T-helper 2 cell treated with Interferon-gamma antibody and Interleukin-4, amounts not matched to agents 5 μg/mL and 100 μg/mL, for 36 hours (primary cell): ENCODE data around the gene DGLUCY.
"Not testable (repeated sequence)": the region's sequence is repeated elsewhere in the genome, so short reads cannot be mapped to it uniquely, and the experiment has no call there.

ENCODE experiments used
- DNase-seq: peaks from one replicate; pipeline ENCODE4 v3.0.0; 2021; ENCODE audit warnings: low spot score
- H3K27ac Mint-ChIP-seq: one replicate; pipeline ENCODE4 v1.8.0; 2021; ENCODE audit warnings: mild to moderate bottlenecking, mixed read lengths
- H3K27me3 Mint-ChIP-seq: one replicate; pipeline ENCODE4 v1.8.0; 2021; ENCODE audit warnings: low read depth, mixed read lengths
- H3K36me3 Mint-ChIP-seq: one replicate; pipeline ENCODE4 v1.8.0; 2021; ENCODE audit warnings: low read depth, mixed read lengths
- H3K4me1 Mint-ChIP-seq: one replicate; pipeline ENCODE4 v1.8.0; 2021; ENCODE audit warnings: low read depth, mixed read lengths
- H3K4me3 Mint-ChIP-seq: one replicate; pipeline ENCODE4 v1.8.0; 2022; ENCODE audit warnings: mild to moderate bottlenecking, moderate library complexity, mixed read lengths
- H3K9me3 Mint-ChIP-seq: one replicate; pipeline ENCODE4 v1.8.0; 2021; ENCODE audit warnings: mixed read lengths

The DGLUCY gene

DNA sequence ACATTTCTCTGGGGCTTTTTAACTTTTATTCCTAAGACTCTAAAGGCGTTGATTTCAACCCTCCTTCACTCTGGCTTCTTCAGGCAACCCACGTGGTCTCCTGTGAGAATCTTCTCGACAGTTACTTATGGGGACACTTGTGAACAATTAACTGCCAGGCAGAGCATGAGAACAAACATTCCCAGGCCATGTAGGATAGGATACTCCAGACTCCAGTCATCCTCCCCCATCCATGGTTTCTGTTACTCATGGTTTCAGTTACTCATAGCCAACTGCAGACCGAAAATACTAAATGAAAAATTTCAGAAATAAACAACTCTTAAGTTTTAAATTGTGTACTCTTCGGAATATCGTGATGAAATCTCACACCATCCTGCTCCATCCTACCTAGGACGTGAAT, 111.2 kb downstream of the DGLUCY start:
- Mint-ChIP-seq H3K27me3 (no peaks in the 10 kb centered on the region), H3K27ac (peak overlapping the region; percentile 99), H3K4me1 (peaks cover 80% of the 10 kb centered on the region), H3K4me3 (peak overlapping the region; percentile 92), H3K9me3 (no peaks in the 10 kb centered on the region), H3K36me3 (peaks cover 69% of the 10 kb centered on the region)
- DNase-seq: no peak

DNA sequence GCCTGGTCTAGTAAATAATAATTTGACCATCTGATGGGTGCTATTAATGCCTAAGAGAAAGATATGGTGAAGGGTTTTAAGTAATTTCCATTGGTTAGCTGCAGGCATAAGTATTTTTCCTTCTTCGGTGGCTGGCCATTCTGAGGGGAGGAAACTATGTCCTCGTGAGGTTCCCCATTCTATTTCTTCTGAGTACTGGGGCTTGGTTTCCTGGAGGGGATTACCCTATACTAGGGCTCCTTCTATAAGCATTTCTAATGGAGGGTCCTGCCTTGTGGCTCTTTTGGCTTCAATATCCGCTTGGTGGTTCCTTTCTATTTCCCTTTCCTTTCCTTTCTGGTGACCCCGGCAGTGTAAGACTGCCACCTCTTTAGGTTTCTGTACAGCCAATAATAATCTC, 112.5 kb downstream of the DGLUCY start:
- Mint-ChIP-seq H3K4me3 (peak overlapping the region; percentile 92), H3K4me1 (peaks cover 86% of the 10 kb centered on the region), H3K36me3 (peaks cover 71% of the 10 kb centered on the region), H3K27ac (peak overlapping the region; percentile 99)
- not testable (repeated sequence) for DNase-seq, H3K27me3 Mint-ChIP-seq, H3K9me3 Mint-ChIP-seq

DNA sequence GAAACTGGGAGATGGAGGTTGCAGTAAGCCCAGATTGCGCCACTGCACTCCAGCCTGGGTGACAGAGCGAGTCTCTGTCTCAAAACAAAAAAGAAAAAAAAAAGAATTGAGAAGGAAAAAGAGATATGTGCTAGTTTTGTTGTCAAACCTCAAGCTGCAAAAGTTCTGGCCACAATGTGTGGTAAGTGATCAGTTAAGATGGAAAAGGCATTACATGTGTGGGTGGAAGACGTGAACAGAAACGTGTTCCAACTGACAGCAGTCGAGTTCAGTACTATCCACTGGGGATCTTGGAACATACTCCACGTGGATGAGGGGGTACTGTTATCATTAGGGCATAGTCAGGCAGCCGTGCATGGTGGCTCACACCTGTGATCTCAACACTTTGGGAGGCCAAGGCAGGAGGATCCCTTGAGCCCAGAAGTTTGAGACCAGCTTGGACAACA, 113.3 kb downstream of the DGLUCY start:
- DNase-seq: peak; percentile 75
- Mint-ChIP-seq H3K36me3 (peaks cover 70% of the 10 kb centered on the region), H3K4me3 (peak overlapping the region; percentile 92), H3K27ac (peak overlapping the region; percentile 99), H3K4me1 (peaks cover 89% of the 10 kb centered on the region), H3K27me3 (no peaks in the 10 kb centered on the region), H3K9me3 (peaks cover 6% of the 10 kb centered on the region)

DNA sequence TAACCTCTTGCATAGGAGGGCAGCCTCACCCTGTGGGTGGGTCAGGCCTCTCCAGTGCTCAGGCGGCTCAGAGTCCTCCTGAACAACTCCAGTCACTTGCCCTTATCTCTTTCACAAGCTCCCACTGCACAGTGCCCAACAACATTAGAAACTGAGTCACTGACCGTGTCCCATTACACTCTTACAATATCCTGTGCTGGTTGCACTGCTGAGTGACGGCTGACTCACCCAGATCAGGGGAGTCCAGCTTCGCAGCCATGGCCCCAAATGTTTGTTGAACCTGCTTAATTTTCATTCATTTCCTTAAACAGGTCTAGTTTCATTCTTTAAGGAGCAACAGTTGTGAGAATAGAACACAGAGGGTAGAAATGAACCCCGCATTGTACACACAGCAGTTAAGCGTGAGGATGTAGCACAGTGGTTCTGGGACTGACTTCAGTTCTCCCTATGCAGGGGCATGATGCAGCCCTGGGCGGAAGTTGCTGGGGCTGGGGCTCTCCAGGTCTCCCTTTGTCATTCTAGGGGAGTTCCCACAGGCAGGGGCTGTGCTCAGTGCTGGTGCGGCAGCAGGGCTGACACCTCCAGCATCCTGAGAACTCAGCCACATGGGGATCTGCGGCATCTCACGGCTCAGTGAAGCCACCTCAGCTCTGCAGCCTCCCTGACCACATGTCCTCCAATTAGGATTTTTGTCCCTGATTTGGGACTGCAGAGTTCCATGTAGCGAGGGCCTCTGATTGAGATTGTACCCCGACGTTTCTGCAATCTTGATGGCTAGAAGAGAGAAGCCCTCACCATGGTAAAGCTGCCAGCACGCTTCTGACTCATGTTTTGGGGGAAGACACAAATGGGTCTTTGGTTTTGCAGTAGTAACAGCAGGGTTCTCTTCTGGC, 114.5 kb downstream of the DGLUCY start:
- Mint-ChIP-seq H3K9me3 (peaks cover 6% of the 10 kb centered on the region), H3K27ac (peak overlapping the region; percentile 99), H3K4me3 (peak overlapping the region; percentile 92), H3K4me1 (peaks cover 84% of the 10 kb centered on the region), H3K27me3 (no peaks in the 10 kb centered on the region), H3K36me3 (peaks cover 71% of the 10 kb centered on the region)
- peak; percentile 91 for DNase-seq

DNA sequence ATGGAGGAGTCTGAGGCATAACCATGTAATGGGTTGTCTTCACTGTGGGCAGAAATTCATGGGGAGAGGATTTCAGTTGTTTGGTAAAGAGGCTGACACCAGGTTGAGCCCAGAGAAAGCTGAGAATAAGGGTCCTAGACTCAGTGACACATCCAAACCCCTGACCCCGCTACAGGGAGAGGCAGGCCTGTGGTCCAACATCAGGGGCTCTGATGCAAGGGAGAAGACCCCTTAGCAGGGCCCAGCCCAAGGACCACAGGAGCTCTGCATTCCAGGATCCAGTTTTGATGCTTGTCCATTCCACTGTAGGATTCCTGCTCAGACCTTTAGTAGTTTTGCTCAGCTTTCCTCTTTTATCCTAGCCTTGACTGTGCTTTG, 115.1 kb downstream of the DGLUCY start:
- DNase-seq: no peak
- Mint-ChIP-seq H3K9me3 (peaks cover 6% of the 10 kb centered on the region), H3K27me3 (no peaks in the 10 kb centered on the region), H3K36me3 (peaks cover 69% of the 10 kb centered on the region), H3K4me1 (peaks cover 81% of the 10 kb centered on the region), H3K27ac (peak overlapping the region; percentile 99), H3K4me3 (peak overlapping the region; percentile 92)

DNA sequence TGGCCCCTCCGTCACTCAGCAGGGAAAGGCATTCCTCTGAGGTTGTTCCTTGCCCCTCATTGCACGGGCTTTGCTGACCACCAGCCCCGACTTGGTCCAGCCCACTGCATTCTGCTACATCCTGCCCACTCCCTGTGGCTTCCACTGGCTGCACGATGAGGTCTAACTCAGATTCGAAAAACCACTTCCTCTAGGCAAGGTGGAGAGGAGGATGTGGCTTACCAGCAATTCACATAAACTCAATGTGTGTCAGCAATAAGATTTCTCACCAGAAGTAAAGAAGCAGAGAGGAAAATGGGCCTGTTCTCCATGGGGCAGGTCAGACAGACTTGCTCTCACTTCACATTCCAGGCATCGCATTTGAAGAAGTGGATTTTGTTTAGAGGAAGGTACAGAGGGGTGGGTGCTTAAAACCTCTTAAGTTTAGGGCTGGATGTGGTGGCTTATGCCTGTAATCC, 115.9 kb downstream of the DGLUCY start:
- Mint-ChIP-seq H3K27me3 (no peaks in the 10 kb centered on the region), H3K27ac (peak overlapping the region; percentile 99), H3K4me3 (peak overlapping the region; percentile 92), H3K4me1 (peaks cover 81% of the 10 kb centered on the region), H3K36me3 (peaks cover 73% of the 10 kb centered on the region), H3K9me3 (peaks cover 6% of the 10 kb centered on the region)
- peak; percentile 84 for DNase-seq

DNA sequence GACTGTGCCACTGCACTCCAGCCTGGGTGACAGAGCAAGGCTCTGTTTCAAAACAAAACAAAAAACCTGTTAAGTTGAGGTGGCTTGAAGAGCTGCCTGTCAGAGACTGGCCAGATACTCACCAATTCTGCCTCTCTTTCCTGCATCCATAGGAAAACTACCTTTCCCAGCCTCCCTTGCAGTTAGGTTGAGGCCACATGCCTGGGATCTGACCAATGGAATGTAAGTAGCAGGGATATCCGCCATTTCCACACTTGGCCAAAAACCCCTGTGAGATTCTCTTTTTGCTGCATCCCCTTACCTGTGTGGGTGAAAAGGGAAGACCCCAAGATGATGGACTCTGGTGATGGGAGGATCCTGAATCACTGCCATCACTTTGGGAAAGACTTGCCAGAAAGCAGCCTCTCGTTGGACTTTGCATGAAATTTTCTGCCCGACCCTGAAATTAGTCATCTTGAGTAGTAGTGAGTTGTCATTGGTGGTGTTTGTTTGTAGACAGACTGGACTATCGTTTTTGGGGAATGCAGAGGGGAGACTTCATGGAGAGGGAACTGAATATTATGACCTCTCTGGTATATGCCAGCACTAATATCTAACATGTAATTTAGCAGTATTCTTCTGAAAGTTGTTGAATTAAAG, 116.6 kb downstream of the DGLUCY start:
- Mint-ChIP-seq H3K4me3 (peak overlapping the region; percentile 92), H3K27me3 (no peaks in the 10 kb centered on the region), H3K36me3 (peaks cover 72% of the 10 kb centered on the region)

DNA sequence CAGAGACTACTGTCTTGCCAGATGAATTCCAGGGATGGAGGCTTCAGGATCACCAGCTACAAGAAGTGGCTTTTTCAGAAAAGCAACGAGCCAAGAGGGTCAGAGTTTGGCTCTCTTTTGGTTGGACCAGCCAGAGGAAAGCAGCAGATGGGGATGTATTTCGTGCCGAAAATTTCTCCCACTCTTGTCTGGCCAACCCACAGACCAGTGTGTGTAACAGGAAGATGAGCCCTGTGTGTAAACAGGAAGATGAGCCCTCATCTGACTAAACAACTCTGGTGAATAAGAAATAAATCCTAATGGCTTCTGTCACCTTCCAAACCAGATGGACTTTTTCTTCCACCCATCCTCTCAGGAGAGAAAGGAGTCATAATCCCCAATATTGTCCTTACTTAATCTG, 117.6 kb downstream of the DGLUCY start:
- peak overlapping the region; percentile 99 for H3K27ac Mint-ChIP-seq

More for the DNA sequence above, 116.6 kb downstream of the DGLUCY start:
- H3K4me1 Mint-ChIP-seq: peaks cover 74% of the 10 kb centered on the region
- H3K9me3 Mint-ChIP-seq: peaks cover 6% of the 10 kb centered on the region
- DNase-seq: no peak
- H3K27ac Mint-ChIP-seq: peak overlapping the region; percentile 99

DNA sequence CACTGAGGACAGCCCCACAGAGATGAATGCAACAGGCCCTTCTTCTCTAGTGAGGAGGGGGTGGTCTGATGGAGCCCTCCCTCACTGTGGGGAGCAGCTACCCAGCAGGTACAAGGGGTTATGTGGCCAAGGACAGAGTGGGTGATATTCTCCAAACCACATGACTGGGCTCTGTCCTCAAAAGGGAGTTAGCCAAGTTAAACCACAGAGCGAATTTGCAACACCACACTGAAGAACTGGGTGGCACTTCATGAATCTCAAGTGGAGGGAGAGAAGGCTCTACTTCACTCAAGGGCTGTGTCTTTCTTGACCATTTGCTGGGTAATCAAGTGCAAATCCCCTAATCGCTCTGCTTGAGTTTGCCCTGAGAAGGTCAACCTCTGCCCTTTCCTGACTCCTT, 118.2 kb downstream of the DGLUCY start:
- Mint-ChIP-seq H3K36me3 (peaks cover 67% of the 10 kb centered on the region), H3K27ac (peak overlapping the region; percentile 99), H3K4me3 (peak overlapping the region; percentile 92), H3K27me3 (no peaks in the 10 kb centered on the region), H3K4me1 (peaks cover 66% of the 10 kb centered on the region), H3K9me3 (peaks cover 6% of the 10 kb centered on the region)
- DNase-seq: no peak

More for the DNA sequence above, 117.6 kb downstream of the DGLUCY start:
- no peak for DNase-seq
- H3K9me3 Mint-ChIP-seq: peaks cover 6% of the 10 kb centered on the region
- peaks cover 72% of the 10 kb centered on the region for H3K4me1 Mint-ChIP-seq
- H3K36me3 Mint-ChIP-seq: peaks cover 71% of the 10 kb centered on the region
- H3K27me3 Mint-ChIP-seq: no peaks in the 10 kb centered on the region
- peak overlapping the region; percentile 92 for H3K4me3 Mint-ChIP-seq

DNA sequence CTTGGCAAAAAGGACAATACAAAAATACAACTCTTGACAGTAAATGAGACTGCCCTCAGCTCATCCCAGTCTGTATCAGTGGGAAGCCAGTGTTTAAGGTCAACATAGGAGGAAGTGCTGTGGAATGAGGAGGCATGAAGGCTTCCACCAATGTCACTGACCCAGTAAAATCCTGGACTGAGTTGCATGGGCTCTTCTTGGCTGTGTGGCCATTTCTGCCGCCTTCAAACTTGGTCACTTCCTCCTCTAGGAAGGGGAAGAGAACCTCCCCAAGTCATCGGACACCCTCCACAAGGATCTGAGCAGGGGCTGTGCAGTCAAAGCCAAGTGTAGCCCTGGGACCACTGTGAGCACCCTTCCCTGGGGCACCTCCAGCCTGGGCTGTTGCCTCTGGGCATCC, 118.7 kb downstream of the DGLUCY start:
- no peak for DNase-seq
- no peaks in the 10 kb centered on the region for H3K27me3 Mint-ChIP-seq
- H3K4me3 Mint-ChIP-seq: no peak overlapping the region
- peaks cover 62% of the 10 kb centered on the region for H3K4me1 Mint-ChIP-seq
- peak overlapping the region; percentile 74 for H3K27ac Mint-ChIP-seq
- H3K9me3 Mint-ChIP-seq: peaks cover 6% of the 10 kb centered on the region
- peaks cover 68% of the 10 kb centered on the region for H3K36me3 Mint-ChIP-seq

DNA sequence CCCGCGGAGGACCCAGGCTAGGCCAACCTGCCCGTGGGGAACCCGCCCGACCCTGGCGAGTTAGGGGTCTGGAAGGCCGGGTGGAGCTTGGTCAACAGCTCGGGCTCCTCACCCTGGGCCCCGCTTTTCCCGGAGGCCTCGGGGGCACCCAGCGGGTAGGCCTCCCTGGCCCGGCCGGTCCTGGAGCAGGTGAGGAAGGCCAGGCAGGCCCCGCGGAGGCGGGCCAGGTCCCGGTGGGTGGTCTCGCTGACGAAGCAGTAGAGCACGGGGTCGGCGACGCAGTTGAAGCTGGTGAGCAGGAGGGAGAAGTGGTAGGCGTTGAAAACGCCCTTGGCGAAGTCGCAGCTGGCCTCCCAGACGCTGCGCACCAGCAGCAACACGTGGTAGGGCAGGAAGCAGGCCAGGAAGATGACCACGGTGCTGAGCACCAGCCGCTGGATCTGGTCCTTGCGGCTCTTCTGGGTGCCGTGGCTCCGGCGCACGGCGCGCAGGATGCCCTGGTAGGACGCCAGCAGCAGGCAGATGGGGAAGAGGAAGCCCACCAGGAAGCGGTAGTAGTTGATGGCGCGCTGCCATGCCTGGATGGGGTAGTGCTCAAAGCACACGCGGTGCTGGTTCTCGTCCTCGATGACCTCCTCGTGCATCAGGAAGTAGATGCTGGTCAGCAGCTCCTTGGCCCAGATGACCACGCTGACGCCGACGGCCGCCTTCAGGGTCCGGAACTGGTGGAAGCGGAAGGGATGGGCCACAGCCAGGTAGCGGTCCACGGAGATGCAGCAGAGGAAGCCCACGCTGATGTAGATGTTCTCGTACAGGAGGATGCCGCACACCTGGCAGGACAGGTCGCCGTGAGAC, 120.3 kb downstream of the DGLUCY start:
- Mint-ChIP-seq H3K9me3 (peaks cover 6% of the 10 kb centered on the region), H3K4me3 (no peak overlapping the region), H3K36me3 (peaks cover 80% of the 10 kb centered on the region), H3K27ac (no peak overlapping the region), H3K4me1 (peaks cover 61% of the 10 kb centered on the region), H3K27me3 (no peaks in the 10 kb centered on the region)
- no peak for DNase-seq

DNA sequence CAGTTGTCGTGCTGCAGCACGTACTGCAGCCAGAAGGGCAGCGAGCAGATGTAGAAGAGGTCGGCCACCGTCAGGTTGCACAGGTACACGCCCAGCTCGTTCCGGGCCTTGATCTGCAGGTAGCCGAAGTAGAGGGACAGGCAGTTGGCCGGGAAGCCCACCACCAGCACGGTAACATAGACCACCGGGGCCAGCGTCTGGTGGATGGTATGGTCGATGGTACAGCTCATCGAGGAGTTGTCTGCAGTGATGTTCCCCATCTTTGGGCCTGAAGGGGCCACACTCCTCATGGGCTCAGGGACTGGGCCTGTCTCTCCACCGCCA, 120.9 kb downstream of the DGLUCY start:
- Mint-ChIP-seq H3K27ac (no peak overlapping the region), H3K36me3 (peaks cover 85% of the 10 kb centered on the region), H3K4me3 (no peak overlapping the region), H3K9me3 (peaks cover 6% of the 10 kb centered on the region), H3K4me1 (peaks cover 60% of the 10 kb centered on the region), H3K27me3 (no peaks in the 10 kb centered on the region)
- no peak for DNase-seq

DNA sequence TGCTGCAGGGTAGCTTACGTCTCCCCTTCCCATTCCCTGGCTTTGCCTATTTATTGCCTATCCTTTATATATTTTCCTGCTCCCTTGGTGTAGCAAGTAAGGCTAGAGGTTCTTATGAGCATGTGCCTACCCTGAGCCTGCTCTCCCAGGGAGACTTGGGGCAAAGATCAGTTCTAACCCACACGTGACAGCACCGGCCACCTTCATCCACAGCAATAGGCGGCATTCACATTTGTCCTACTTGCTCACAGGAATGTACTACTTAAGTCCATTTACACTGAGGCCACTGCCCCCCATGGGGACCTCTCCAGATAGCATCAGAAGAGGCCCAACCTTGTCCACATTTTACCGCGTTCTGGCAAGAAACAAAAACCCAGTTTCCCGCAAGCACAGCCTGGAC, 122.0 kb downstream of the DGLUCY start:
- H3K9me3 Mint-ChIP-seq: peaks cover 6% of the 10 kb centered on the region
- H3K27ac Mint-ChIP-seq: peak overlapping the region; percentile 16
- H3K4me3 Mint-ChIP-seq: no peak overlapping the region
- peaks cover 84% of the 10 kb centered on the region for H3K36me3 Mint-ChIP-seq
- H3K4me1 Mint-ChIP-seq: peaks cover 56% of the 10 kb centered on the region
- no peak for DNase-seq
- no peaks in the 10 kb centered on the region for H3K27me3 Mint-ChIP-seq
